Caki2 (cell line): ENCODE measurements around the gene HVCN1. TPM values are rescaled to one million over a fixed set of nuclear protein-coding genes. Genes with fewer than 3 reads are reported as not detected.

Experiments
- DNase-seq: peaks from one replicate; pipeline ENCODE4 v3.0.0-alpha.2; 2015; ENCODE audit warnings: low read depth
- in situ Hi-C: cut with HindIII; loops from 2 replicates; pipeline ENCODE4 v1.10.0; 2016; ENCODE audit warnings: low sequenced_read_pairs, low pct_unique_long_range_greater_than_20kb, mixed read lengths
- total RNA-seq: library from RNA; depleted of rRNA; stranded (reverse); fragments of >200 nt; shearing (Covaris generic); gene quantifications from 2 replicates; pipeline ENCODE4 v1.2.3, GENCODE V29; 2014; ENCODE audit warnings: low replicate concordance

The HVCN1 gene
- total RNA-seq, 1 experiment from 2014 or later, result not detected

DNA sequence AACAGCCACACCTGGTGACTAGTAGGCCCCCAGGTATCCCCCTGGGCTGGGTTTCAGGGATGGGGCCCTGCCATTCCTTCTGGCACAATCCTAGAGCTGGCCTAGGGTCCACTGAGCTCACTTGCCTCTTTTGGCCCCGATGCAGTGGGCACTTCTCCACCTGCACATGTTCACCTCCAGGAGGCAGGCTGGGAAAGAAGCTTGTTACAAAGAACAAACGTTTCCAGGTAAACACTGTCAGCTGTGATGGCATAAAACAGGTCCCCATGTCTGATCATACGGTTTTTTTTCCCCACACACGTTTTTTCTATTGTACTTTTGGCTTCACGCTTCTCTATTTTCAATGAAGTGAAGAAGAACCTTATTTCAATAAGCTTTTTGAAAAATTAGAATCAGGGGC is 15.8 kb upstream of the HVCN1 start:
- no peak for DNase-seq
- in situ Hi-C loops, result no loop called here

DNA sequence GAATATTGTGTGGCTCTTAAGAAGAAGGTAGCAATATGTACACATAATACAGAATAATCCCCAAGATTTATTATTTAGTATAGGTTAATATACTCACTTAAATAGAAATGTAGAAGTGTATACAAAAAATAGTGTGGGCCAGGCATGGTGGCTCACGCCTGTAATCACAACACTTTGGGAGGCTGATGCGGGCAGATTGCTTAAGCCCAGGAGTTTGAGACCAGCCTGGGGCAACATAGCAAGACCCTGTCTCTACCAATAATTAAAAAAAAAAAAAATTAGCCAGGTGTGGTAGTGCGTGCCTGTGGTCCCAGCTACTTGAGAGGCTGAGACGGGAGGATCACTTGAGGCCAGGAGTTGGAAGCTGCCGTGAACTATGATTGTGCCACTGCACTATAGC is 15.3 kb upstream of the HVCN1 start:
- in situ Hi-C loops, result no loop called here

DNA sequence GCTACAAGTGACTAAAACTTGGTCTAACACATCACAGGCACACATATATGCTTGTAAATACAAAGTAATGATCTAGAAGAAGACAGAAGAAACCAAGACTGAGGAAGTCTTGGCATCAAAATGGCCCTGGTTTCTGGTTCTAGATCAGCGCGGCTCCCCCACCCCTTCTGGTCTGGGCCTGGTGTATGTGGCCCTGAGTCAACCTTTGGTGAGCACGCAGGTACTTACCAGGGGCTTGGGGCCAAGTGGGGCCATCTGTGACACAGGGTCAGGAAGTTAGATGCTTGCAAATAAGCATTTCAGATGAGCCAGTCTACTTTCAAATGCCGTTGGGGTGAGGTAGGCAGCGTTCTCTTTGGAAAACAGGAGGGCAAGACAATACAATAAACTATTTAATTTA is 13.2 kb upstream of the HVCN1 start:
- in situ Hi-C loops, result no loop called here
- no peak for DNase-seq

More for the DNA sequence above, 15.3 kb upstream of the HVCN1 start:
- DNase-seq, result no peak

DNA sequence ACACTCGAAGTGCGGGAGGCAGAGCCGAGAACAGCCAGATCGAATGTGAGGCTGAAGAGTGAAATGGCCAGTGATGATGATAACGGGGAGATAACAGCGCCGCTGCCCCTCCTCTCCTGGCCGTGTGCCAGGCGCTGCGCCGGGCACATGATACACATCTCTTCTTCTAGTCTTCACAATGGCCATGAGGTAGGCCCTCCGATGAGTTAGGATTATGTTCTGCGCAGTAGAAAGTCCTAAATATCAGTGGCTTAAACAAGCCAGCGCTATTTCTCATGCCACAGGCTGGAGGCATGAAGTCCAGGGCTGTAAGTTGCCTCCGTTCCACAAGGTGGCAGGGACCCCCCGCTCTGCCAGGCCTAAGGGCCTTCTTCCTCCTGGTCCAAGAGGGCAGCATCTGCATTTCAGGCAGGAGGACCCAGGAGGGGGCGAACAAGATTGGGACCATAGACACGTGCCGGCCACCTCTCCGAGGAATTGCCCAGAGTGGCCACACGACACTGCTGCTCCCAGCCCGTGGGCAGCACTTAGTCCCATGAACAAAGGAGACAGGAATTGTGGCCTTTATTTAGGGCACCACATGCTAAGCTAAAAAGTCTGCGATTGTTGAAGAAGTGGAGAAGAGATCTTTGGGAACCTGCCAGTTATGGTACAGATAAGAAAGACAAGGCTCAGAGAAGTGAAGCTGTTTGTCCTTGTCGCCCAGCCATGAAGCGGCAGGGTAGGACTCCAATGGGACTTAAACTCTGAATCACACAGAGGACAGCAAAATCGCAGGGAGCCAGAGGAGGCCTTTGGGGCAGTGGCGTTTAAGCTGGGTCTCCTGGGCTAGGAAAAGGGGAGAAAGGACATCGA is 10.9 kb upstream of the HVCN1 start:
- DNase-seq, result no peak
- in situ Hi-C loops, result no loop called here

DNA sequence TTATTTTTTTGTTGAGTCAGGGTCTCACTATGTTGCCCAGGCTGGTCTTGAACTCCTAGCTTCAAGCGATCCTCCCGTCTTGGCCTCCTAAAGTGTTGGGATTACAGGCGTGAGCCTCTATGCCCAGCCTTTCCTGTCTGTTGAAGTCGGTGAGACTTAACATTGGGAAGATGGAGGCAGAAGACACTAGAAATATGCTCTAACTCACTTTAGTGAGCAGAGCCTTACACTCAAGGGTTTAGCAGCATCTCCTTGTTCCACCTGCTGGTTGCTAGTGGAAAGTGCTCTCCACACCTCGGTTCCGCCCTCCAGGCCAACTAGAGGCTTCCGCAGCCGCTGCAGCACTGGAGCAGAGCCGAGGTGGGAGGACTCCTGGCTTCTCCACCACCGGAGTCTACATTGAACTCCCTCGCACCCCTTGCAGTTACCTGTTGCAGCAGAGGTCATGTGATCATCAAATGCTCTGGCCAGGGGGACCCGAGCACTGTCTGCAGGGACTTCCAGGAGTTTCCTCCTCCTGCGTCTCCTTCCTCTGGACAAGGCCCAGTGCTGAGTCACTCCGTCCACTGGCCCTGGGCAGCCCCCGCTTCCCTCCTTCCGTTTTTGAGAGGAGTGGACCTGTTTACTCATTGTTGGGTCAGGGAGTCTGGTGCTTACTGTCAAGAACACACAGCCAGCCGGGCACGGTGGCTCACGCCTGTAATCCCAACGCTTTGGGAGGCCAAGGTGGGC is 9.4 kb upstream of the HVCN1 start:
- peak; percentile 54 for DNase-seq
- in situ Hi-C loops, result no loop called here

DNA sequence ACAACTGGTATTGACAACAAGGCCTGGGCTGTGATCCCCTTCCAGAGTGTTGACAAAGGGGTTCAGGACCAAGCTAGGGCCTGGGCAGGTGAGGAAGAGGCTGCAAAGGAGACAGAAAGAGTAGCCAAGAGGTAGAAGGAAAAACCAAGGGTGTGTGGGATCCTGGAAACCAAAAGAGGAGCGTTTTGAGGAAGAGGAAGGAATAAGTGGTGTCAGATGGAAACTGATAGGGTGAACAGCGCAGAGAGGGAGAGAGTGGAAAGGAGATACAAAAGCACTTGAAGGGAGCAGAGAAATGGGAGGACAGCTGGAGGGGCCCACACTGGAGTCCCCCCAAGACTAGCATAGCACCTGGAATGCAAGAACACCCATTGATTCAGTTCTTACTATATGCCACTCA is 8.3 kb upstream of the HVCN1 start:
- DNase-seq, result no peak
- in situ Hi-C loops, result no loop called here

DNA sequence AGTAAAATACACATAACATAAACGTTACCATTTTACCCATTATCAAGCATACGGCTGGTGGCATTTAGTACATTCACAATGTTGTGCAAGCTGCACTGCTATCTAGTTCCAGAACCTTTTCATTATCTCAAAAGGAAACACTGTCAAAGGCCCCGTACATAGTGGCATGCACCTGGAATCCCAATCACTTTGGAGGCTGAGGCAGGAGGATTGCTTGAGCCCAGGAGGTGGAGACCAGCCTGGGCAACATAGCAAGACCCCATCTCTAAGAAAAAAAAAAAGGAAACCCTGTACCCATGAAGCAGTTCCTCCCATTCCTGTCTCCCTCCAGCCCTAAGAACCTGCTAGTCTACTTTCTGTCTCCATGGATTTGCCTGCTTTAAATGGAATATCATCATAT is 7.4 kb upstream of the HVCN1 start:
- DNase-seq, result no peak
- in situ Hi-C loops, result no loop called here

DNA sequence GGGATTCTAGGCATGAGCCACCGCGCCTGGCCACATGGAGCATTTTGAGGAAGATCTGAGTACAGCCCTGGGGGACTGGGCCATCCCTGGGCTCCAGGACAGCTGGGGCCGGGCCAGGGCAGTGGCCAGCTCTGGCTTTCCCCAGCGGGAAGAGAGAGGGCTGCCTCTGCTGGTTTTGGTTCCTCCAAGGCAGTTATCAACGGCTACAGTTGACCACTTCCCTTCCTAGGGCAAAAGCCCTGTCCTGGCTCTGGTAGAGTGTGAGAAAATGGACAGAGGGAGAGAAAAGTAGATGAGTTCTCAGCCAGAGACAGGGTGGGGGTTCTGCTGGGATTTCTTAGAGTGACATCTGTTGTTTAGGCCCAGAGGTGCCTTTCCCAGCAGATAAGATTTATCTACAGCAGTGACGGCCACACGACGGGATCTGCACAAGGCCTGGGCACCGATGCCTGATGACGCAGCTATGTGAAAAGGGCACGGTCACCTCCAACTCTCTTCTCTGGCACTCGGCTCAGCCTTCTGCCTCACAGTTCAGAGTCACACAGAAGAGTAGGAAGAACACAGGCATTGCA is 5.5 kb upstream of the HVCN1 start:
- DNase-seq, result no peak
- in situ Hi-C loops, result no loop called here

DNA sequence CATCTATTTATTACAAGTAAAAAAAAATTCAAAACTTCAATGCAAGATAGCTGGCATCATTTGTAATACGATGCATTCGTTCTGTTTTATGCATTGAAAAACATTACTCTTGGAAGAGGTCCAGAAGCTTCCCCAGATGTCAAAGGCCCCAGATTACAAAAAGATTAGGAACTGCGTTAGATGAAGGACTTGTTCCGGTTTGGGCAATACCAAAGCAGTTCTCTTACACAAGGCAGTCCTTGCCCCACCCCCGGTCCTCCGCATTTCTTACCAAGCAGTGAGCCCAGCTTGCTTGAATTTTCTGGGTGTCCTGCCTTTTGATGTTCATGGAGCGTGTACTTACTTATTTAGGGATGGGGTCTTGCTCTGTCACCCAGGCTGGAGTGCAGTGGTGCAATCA is 4.8 kb upstream of the HVCN1 start:
- DNase-seq, result no peak
- in situ Hi-C loops, result no loop called here

DNA sequence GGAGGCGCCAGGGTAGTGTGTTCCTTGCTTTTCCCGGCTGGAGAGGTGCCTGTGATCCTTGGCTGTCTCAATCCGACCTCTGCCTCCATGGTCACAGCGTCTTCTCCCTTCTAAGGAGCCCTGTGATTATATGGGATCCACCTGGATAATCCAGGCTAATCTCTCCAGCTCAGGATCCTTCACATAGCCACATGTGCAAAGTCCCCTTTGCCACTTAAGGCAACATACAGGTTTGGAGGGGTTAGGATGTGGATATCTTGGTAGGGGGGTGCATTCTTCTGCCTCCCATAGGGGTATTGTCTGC is 1.2 kb upstream of the HVCN1 start:
- in situ Hi-C loops, result no loop called here
- no peak for DNase-seq

DNA sequence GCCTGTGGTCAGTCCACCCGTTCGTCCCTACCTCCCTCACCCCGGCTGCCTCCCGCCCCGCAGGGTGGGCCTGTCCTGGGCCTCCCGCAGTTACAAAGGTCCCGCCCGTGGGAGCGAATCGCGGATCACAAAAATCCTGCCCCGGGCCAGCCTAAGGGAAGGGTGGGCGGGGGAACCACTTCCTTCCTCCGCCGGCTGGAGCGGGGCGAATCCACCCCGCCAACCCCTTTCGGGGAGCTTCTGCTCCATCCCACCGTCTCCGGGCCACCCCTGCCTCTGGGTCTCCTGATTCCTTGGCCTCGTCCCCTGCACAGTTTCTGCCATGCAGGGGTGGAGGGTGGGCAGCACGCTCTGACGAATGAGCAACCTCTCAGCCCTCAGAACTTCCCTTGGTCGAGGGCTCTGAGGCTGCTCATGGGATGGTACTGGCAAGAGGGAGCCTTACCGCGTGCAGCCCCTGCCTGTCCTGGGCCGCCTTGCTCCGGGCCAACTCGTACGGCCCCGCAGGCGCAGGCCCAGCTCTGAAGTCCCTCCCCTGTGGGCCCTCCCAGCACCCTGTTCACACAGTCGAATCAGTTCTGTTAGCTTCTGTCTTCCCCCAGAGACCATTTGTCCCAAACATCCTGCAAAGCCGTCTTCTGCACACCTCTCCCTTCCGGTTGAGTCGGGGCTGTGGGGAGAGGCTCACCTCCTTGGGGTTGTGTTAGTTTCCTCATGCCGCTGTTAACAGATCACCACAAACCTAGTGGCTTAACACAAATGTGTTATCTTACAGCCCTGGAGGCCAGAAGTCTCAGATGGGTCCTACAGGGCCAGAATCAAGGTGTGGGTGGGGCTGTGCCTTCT is 589 bp upstream of the HVCN1 start:
- in situ Hi-C loops, result no loop called here
- DNase-seq, result no peak

DNA sequence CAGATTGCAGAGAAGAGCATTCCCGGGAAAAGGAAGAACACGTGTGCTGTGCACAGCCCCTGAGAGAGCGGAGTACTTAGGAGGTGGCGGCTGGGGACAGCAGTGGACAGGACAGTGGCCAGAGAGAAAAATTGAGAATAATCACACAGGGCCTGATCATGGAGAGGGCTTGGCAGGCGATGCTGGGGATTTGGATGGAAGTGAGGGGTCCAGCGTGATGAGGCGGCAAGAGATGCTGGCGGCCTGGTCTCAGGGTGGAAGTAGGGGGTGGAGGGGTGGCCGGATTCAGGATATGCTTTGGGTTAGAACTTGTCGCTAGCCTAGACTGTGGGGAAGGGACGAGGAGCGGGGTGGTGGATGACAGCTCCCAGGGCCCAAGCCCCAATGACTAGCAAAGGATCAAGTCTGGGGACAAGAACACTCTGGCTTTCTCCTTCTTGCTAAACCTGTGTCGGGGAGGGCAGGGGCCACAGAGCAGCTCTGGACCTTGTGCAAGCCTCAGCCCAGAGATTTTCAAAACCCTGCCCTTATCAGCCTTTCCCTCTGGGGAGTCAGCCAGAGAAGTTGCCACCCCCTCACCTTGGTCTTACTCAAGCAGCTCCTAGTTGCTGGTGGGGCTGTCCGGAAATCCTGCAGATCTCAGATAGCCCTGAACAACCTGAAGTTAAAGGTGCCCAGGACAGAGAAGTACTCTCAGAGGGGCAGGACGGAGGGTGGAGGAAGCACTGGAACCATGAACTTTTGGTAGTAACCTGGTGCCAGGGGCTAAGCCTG is 1.3 kb downstream of the HVCN1 start:
- in situ Hi-C loops, result no loop called here
- DNase-seq, result no peak

DNA sequence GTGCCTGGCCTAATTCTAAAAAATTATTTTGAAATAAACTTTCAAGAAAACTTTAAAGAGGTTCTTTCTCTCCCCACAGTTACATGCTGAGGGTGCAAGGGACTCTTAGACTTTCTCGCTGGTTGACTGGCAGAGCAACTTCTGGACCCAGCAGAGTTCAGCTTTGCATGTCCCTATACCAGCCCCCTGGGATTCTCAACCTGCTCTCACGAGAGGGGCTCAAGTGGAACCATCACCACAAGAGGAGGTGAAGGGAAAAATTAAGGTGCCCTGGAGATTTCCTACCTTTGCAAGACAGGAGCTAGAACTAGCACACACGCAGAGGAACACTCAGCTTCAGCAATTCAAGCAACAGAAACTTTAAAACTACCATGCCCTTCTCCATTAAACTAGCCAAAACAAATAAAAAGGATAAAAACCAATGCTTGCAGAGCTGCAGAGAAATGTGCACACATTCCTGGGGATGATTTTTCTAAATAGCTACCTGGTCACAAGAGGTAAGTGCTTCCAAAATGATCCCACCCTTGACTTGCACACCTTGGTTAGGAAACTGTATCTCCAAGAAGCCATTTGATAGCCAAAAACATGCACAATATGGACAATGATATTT is 2.5 kb downstream of the HVCN1 start:
- in situ Hi-C loops, result no loop called here
- no peak for DNase-seq

DNA sequence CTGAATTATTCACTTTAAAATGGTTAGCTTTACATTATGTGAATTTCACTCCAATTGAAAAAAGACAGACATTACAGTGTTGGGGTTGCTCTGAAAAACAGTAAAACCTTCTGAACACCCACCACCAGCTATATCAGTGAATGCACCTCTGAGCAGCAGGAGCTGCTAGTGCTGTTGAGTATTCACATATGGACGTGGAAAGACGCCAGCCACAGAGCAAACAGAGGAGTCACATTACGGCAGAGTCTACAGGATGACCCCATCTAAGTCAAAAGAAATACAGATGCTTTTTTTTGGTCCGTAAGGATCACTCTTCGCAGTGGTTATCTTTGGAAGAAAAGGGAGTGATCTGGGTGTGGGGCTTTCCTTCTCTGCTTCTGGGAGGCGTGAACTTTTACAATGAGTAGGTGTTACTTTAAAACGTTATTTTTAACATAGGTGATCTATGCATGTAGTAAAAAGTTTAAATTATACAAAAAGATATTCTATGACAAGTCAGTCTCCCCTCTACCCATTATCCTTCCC is 4.5 kb downstream of the HVCN1 start:
- no peak for DNase-seq
- in situ Hi-C loops, result no loop called here

DNA sequence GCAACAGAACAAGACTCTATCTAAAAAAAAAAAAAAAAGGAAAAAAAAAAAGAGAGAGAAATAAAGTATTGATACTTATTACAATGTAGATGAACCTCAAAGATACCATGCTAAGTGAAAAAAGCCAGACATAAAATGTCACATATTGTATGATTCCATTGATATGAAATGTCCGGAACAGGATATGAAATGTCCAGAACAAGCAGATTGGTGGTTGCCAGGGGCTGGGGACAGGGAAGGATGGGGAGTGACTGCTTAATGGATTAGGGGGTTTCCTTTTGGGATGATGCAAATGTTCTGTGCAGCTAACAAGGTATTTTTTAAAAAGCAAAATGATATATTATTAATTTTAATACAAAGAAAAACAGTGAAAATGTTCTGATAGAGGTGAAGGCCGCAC is 5.0 kb downstream of the HVCN1 start:
- in situ Hi-C loops, result no loop called here
- DNase-seq, result no peak

DNA sequence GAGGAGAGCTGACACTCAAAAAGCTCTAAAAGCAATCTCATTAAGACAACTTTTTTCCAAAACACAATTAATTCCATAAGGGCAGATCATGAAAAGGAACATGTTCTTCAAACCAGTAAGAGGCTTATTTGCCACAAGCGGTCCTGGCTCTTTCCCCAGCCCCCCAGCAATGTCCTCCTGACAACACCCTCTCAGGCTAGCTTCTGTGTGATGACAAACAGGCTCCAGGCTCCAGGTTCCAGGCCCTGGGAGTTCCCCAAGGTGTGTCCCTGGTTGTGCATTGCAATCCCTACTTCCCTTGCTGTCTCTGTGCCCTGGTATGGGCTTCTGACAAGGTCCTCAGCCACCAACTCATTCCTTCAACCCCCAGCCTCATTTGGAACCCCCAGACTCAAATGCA is 8.9 kb downstream of the HVCN1 start:
- in situ Hi-C loops, result no loop called here
- no peak for DNase-seq

DNA sequence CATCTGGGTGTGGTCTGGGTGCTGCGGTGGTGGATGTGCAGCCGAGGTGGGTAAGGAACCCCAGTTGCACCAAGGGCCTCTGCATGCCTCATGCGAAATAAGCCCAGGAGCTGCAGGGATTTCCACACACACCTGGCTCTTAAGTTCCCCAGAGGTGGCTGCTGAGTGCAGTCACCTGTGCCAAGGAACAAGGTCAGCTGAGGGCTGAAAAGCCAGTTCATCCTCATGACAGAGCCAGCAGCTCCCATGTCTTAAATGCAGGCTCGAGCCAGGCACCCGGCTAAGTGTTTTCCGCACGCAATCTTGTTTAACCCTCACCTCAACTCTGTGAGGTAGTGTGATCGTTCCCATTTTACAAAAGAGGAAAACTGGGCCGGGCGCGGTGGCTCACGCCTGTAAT is 9.7 kb downstream of the HVCN1 start:
- in situ Hi-C loops, result no loop called here
- DNase-seq, result no peak

DNA sequence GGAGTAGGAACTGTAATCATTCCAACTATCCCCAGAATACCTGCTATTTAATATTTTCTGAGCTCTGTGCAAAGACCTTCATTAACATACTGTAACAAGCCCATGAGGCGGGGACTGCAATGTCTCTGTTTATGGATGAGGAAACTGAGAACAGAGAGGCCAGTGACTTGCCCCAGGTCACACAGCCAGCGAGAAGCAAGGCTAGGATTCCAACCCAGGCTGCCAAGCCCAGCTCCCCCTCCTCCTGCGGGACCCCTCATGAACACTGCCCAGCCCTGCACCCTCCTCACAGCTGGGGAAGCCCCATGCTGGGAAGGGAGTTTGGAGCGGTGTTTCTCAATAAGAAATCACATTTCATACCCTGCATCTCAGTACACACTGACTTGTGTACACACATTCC is 10.9 kb downstream of the HVCN1 start:
- in situ Hi-C loops, result no loop called here
- DNase-seq, result no peak
